Central memory CD8-positive, alpha-beta T cell (primary cell): ENCODE measurements around the gene HIPK2.
A peak's percentile ranks its signal among the peaks of the same experiment; 100 is the strongest.

ENCODE experiments used
- ATAC-seq: fragments of 150-1000 bp; cut with Tn5 transposase; replicated peaks from 2 replicates; pipeline ENCODE4 v1.10.0; 2022; ENCODE audit warnings: mild to moderate bottlenecking, moderate FRiP score, moderate number of reproducible peaks; ENCODE audit not compliant: poor library complexity, severe bottlenecking; ENCODE audit errors: extremely low read depth
- DNase-seq, 2 donors: peaks; one replicate each; pipeline ENCODE4 v3.0.0; 2021; ENCODE audit warnings: low spot score in 2 of 2
- H3K27ac Mint-ChIP-seq: one replicate; pipeline ENCODE4 v1.8.0; 2022; ENCODE audit warnings: low read depth, mild to moderate bottlenecking, moderate library complexity, mixed read lengths
- H3K27me3 Mint-ChIP-seq: one replicate; pipeline ENCODE4 v1.8.0; 2022; ENCODE audit warnings: mixed read lengths
- H3K36me3 Mint-ChIP-seq: one replicate; pipeline ENCODE4 v1.8.0; 2022; ENCODE audit warnings: mild to moderate bottlenecking, moderate library complexity, mixed read lengths; ENCODE audit not compliant: insufficient read depth
- H3K4me1 Mint-ChIP-seq: one replicate; pipeline ENCODE4 v1.8.0; 2022; ENCODE audit warnings: mixed read lengths
- H3K4me3 Mint-ChIP-seq: one replicate; pipeline ENCODE4 v1.8.0; 2022; ENCODE audit warnings: mild to moderate bottlenecking, moderate library complexity, mixed read lengths
- H3K9me3 Mint-ChIP-seq: one replicate; pipeline ENCODE4 v1.8.0; 2022; ENCODE audit warnings: mixed read lengths

HIPK2 gene

GRCh38 chr7:139697056-139697455 lies 80.7 kb downstream of the HIPK2 start:
- Mint-ChIP-seq H3K27ac (no peak overlapping the region), H3K9me3 (no peaks in the 10 kb centered on the region), H3K27me3 (no peaks in the 10 kb centered on the region), H3K36me3 (peaks cover 3% of the 10 kb centered on the region), H3K4me3 (no peak overlapping the region), H3K4me1 (no peaks in the 10 kb centered on the region)
- DNase-seq (no peak), ATAC-seq (no peak)

- H3K4me1 Mint-ChIP-seq = no peaks in the 10 kb centered on the region
- peaks cover 3% of the 10 kb centered on the region for H3K36me3 Mint-ChIP-seq
- H3K4me3 Mint-ChIP-seq = no peak overlapping the region
- H3K9me3 Mint-ChIP-seq = no peaks in the 10 kb centered on the region
- no peak overlapping the region for H3K27ac Mint-ChIP-seq
- ATAC-seq (peak; percentile 19), DNase-seq (no peak)
- no peaks in the 10 kb centered on the region for H3K27me3 Mint-ChIP-seq
Measured at GRCh38 chr7:139696552-139696951, 81.2 kb downstream of the HIPK2 start.

- Mint-ChIP-seq H3K4me1 (no peaks in the 10 kb centered on the region), H3K36me3 (peaks cover 2% of the 10 kb centered on the region), H3K9me3 (no peaks in the 10 kb centered on the region), H3K4me3 (no peak overlapping the region), H3K27ac (no peak overlapping the region), H3K27me3 (no peaks in the 10 kb centered on the region)
- DNase-seq (no peak), ATAC-seq (no peak)
Measured at GRCh38 chr7:139695588-139695987, 82.2 kb downstream of the HIPK2 start.

GRCh38 chr7:139695051-139695450 lies 82.7 kb downstream of the HIPK2 start:
- Mint-ChIP-seq H3K27me3 (no peaks in the 10 kb centered on the region), H3K36me3 (peaks cover 4% of the 10 kb centered on the region), H3K9me3 (no peaks in the 10 kb centered on the region), H3K4me3 (no peak overlapping the region), H3K4me1 (no peaks in the 10 kb centered on the region), H3K27ac (no peak overlapping the region)
- ATAC-seq = no peak
- no peak for DNase-seq

GRCh38 chr7:139694389-139694676 lies 83.5 kb downstream of the HIPK2 start:
- Mint-ChIP-seq H3K27ac (no peak overlapping the region), H3K9me3 (no peaks in the 10 kb centered on the region), H3K36me3 (peaks cover 2% of the 10 kb centered on the region), H3K4me1 (no peaks in the 10 kb centered on the region), H3K27me3 (no peaks in the 10 kb centered on the region), H3K4me3 (no peak overlapping the region)
- DNase-seq (no peak), ATAC-seq (no peak)

GRCh38 chr7:139693651-139694388 lies 84.0 kb downstream of the HIPK2 start:
- Mint-ChIP-seq H3K27ac (no peak overlapping the region), H3K9me3 (no peaks in the 10 kb centered on the region), H3K4me3 (no peak overlapping the region), H3K27me3 (no peaks in the 10 kb centered on the region), H3K36me3 (peaks cover 2% of the 10 kb centered on the region), H3K4me1 (no peaks in the 10 kb centered on the region)
- DNase-seq (no peak), ATAC-seq (no peak)

- DNase-seq (no peak), ATAC-seq (no peak)
- Mint-ChIP-seq H3K4me1 (peaks cover 6% of the 10 kb centered on the region), H3K36me3 (peaks cover 2% of the 10 kb centered on the region), H3K4me3 (no peak overlapping the region), H3K27me3 (no peaks in the 10 kb centered on the region), H3K9me3 (no peaks in the 10 kb centered on the region), H3K27ac (no peak overlapping the region)
Measured at GRCh38 chr7:139692723-139693122, 85.1 kb downstream of the HIPK2 start.

- Mint-ChIP-seq H3K36me3 (peaks cover 2% of the 10 kb centered on the region), H3K9me3 (no peaks in the 10 kb centered on the region), H3K27me3 (no peaks in the 10 kb centered on the region), H3K4me1 (peaks cover 6% of the 10 kb centered on the region), H3K4me3 (no peak overlapping the region), H3K27ac (no peak overlapping the region)
- ATAC-seq (no peak), DNase-seq (no peak)
Measured at GRCh38 chr7:139691253-139691781, 86.5 kb downstream of the HIPK2 start.

- peaks cover 2% of the 10 kb centered on the region for H3K36me3 Mint-ChIP-seq
- no peak for DNase-seq
- no peak for ATAC-seq
- peaks cover 7% of the 10 kb centered on the region for H3K4me1 Mint-ChIP-seq
- H3K27ac Mint-ChIP-seq = no peak overlapping the region
- no peak overlapping the region for H3K4me3 Mint-ChIP-seq
- no peaks in the 10 kb centered on the region for H3K27me3 Mint-ChIP-seq
- H3K9me3 Mint-ChIP-seq = no peaks in the 10 kb centered on the region
Measured at GRCh38 chr7:139687980-139688632, 89.7 kb downstream of the HIPK2 start.

GRCh38 chr7:139687211-139687954 lies 90.4 kb downstream of the HIPK2 start:
- no peak overlapping the region for H3K27ac Mint-ChIP-seq
- H3K36me3 Mint-ChIP-seq = peaks cover 2% of the 10 kb centered on the region
- peaks cover 14% of the 10 kb centered on the region for H3K4me1 Mint-ChIP-seq
- DNase-seq (no peak), ATAC-seq (no peak)
- H3K4me3 Mint-ChIP-seq = no peak overlapping the region
- no peaks in the 10 kb centered on the region for H3K9me3 Mint-ChIP-seq
- H3K27me3 Mint-ChIP-seq = no peaks in the 10 kb centered on the region

GRCh38 chr7:139683137-139683921 lies 94.5 kb downstream of the HIPK2 start:
- no peak overlapping the region for H3K4me3 Mint-ChIP-seq
- DNase-seq (no peak), ATAC-seq (no peak)
- H3K27me3 Mint-ChIP-seq = no peaks in the 10 kb centered on the region
- no peaks in the 10 kb centered on the region for H3K9me3 Mint-ChIP-seq
- H3K36me3 Mint-ChIP-seq = no peaks in the 10 kb centered on the region
- peaks cover 39% of the 10 kb centered on the region for H3K4me1 Mint-ChIP-seq
- H3K27ac Mint-ChIP-seq = no peak overlapping the region
